ACHN (cell line): ENCODE data around the gene GMDS.

Experiments used
- DNase-seq: peaks from one replicate; pipeline ENCODE4 v3.0.0-alpha.2; 2015
- in situ Hi-C: cut with HindIII; loops from 2 replicates; pipeline ENCODE4 v1.10.0; 2017; ENCODE audit warnings: low sequenced_read_pairs, low pct_ligation_motif_present, low pct_unique_long_range_greater_than_20kb

Gene GMDS

DNA sequence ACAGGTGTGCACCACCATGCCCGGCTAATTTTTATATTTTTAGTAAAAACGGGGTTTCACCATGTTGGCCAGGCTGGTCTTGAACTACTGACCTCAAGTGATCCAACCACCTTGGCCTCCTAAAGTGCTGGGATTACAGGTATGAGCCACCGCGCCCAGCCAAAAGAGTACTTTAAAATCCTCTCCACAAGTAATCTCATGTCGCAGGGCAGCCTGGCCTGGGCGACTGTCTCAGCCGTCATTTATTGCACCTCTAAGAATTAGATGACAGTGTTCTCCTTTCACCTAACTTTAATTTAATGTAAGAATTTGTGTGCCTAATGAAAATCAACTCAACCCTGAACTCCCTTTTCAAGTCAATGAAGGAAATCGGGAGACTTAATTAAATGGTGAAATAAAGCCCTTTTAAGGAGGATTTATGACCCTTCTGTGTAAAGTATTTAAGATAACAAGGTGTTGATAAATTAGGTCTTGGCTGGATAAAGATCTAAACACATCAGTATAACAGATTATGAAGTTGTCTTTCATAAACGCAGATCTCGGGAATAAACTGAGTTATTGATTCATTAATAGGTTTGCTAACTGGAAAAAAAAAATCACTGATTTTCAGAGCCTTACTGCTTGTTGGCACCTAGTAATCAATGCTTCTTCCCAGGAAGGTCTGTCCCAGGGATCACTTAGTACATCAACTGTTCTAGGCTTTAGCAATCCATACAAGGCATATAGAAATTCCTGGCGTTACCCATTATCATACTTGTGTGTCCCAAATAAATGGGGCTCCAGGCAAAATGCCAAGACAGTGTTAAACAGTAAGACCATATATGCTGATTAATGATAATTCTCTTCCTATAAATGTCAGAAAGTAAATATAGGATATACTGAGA, 209.3 kb downstream of the GMDS start:
- in situ Hi-C loops, result no loop called here
- DNase-seq, result no peak

DNA sequence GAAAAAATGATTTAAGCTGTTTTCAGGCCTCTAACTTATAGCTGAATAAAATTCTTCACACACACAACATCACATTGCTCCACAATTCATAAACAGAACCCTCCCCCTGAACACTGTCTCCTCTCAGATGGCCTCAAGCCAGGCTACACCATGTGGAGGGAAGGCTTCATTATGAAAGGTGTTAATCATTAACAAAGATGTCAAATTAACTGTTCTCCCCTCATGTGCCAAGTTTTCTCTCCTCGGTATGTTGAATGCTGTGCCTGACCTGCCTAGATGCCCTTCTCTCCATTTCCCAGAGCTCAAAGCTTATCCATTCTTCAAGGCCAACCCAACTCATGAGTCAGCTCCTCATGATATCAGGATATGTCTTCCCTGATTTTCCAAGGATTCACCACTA, 210.4 kb downstream of the GMDS start:
- in situ Hi-C loops, result no loop called here
- no peak for DNase-seq

DNA sequence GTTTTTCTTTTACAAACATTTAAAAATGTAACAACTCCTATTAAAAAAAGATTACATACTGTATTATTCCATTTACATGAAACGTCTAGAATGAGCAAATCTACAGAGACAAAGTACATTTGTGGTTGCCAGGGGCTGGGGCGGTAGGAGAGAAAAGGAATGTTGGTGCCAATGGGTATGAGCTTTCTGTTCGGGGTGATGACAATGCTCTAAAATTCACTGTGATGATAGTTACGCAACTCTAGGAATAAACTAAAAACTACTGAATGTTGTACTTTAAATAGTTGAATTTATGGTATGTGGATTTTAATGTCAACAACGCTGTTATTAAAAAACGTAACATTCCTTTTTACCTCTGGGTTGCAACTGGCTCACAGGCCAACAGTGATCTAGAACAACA, 211.1 kb downstream of the GMDS start:
- DNase-seq, result no peak

DNA sequence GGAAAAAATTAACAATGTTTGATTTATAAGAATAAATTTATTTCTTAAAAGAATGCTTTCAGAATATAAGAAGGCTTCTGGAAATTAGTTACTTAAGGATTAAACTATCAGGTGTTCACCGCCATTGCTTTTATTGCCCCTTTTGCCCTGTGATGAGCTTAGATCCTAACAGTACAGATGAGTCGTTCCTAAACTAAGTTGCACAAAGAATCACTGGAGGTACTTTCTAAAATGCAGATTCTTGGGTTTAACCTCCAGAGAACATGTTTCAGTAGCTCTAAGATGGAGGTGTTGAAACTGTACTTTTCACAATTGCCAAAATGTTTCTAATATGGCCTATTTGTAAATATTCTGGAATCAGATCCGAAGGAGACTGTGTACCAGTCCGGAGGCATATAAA, 211.9 kb downstream of the GMDS start:
- no peak for DNase-seq
- in situ Hi-C loops, result no loop called here

More for the DNA sequence above, 211.1 kb downstream of the GMDS start:
- in situ Hi-C loops, result no loop called here

DNA sequence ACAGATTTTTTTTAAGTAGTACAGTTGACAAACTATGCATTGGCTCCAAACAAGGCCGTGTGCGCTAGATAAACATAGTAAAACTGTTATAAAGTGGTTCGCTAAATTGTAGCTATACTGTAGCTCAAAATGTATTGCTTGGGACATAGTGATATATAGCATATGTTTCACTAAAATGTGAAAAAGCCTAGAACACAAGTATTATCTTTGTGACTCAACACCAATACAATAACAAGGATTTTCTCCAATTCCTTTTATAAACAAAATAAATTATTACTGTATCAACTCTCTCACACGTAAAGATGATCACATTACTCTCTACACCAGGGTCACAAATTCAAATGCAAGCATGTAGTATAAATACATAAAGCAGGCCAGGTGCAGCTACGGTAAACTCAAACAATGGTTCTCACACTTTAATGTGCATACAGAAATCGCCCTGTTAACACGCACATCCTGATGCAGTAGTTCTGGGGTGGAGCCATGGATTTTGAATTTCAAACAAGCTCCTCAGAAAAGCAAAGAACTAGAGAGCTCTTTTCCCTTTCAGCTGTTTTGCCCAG, 214.6 kb downstream of the GMDS start:
- DNase-seq, result no peak
- in situ Hi-C loops, result no loop called here

DNA sequence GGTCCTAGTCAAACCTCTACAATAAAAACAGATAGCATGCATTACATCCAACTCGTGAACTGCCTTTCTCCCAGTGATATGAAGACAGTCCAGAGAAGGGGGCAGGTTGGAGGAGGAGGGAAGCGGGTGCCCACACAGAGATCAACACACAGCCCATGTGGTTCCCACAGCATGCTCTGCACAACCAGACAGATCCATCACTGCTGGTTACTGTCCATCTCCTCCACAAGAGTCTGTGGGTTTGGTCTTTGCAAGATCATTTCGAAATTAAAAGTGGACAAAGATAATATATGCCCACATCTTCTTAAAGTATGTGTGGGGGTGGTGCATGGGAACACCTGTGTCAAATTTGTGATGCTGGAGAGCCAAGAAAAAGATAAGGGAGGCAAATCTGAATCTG, 215.5 kb downstream of the GMDS start:
- in situ Hi-C loops, result no loop called here
- no peak for DNase-seq

DNA sequence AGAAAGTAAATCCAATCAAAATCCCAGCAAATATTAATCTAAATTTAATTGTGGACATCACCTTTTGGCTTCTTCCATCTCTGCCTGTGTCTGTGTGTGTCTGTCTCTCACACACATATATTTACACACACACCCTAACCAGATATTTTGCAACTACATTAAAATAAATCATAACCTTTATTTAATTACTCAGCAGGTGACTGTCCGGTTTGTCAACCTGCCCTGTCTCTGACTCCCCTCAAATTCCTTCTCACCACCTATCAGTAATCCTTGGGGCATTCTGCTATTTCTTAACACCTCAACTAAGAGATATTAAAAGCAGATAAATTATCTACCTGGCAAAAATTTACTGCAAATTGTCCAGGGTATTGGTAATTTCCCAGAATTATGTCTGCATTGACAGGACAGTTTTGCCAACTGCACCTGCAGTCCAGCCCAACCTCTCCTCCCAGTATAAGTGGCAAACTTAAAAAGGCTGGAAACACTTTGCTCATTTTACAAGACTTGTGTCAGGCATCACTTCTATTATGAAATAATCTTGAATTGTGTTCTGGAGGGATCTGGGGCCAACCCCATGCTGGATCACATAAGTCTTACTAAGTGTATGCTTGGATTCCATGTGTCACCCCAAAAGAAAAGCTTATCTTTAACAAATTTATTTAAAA, 216.1 kb downstream of the GMDS start:
- in situ Hi-C loops, result no loop called here
- no peak for DNase-seq

DNA sequence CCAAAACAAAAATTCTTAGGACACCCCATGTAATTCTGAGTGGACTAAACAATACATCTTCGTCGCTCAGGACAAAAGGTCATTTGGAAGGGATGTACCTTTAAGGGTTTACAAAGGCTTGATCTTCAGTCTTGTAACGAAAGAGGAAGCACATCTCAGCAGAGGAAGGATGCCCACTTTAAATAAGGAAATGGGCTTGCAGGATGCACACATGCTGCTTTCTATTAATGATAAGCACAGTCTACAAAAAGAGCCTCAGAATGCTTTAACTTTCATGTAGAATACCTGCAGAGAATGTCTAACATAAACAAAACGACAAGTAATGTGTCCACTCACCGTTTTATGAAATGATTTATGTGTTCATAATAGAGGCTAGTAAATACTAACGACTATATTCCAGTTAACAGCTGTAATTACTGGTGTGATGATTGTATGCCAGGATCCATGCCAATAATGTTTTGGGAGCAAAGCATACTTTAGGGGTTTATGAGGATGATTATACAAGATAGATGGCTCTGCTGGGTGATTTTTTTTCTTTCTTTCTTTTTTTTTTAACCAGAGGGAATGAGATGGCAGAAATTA, 216.9 kb downstream of the GMDS start:
- in situ Hi-C loops, result no loop called here
- no peak for DNase-seq

DNA sequence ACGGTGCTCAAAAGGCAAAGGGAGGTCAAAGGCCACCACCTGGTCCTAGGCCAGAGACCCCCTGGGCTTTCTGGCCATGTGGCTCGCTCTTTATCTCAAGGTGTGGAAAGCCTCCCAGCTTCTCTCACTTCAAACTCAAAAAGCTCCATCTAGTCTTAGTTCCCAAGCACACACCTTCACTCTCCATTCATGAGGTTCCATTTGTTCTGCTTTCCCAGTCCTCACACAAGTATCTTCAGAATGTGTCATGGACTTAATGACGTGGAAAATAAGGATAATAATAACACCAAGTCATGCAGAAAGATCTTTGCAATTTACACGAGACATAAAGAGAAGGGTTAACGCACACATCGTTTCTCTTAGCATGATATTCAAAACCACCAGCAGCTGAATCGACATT, 219.3 kb downstream of the GMDS start:
- in situ Hi-C loops, result no loop called here
- no peak for DNase-seq

DNA sequence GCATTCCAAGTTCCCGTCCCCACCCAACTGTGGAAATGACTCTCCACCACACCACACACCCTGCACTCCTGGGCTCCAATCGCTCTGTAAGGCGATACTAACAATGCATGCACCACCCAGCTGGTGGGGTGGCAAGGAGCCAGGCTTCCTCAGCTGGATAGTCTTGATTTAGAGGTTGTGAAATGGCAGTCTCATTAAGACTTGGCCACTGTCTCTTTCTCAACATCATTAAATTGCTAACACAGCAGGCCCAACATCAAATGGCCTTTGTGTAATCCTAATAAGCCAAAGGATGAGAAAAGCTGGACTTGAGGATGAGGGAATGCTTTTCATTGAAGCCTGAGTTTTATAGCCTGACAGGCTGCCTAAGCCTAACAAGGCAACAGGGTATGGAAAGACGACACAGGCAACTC, 223.7 kb downstream of the GMDS start:
- DNase-seq, result no peak
- in situ Hi-C loops, result no loop called here

DNA sequence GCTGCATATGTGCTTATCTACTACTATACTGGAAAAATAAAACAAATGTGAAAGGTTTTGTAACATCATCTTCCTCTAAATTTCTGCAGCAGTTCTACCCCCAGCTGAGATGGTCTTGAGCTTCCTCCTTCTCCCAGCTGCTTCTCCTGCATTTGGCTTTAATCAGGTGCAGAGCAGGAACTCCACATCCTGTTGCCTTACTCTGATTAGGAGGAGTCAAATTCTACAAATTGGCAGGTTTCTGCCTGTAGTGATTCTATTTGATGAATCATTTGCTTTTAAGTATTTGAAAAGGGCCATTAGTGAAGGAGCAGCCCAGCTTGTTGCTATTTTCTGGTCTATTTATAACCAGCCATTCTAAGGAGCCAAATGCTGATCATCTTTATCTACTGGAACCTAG, 224.5 kb downstream of the GMDS start:
- in situ Hi-C loops, result no loop called here
- DNase-seq, result no peak

DNA sequence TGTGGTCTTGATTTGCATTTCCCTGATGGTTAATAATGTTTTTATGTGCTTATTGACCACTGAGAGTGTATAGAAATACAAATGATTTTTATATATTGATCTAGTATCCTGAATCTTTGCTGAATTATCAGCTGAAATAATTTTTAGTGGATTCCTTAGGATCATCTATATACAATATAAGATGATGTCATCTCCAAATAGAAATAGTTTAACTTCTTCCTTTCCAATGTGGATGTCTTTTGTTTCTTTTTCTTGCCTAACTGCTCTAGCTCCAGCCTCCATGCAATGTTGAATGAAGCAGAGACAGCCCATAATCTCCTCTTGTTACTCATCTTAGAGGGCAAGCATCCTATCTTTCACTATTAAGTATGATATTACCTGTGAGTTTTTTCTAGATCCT, 226.4 kb downstream of the GMDS start:
- DNase-seq, result no peak
- in situ Hi-C loops, result no loop called here

DNA sequence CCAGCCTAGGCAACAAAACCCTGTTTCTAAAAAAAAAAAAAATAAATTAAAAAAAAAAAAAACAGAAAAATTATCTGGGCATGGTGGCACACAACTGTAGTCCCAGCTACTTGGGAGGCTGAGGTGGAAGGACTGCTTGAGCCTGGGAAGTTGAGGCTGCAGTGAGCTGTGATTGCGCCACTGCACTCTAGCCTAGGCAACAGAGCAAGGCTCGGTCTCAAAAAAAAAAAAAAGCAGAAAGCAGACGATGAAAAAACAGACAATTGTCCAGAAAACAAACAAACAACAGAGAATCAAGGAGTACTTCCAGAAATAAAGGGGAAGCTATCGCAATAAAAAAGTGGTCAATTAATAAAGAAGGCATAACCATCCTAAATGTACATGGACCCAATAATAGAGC, 229.4 kb downstream of the GMDS start:
- in situ Hi-C loops, result no loop called here
- no peak for DNase-seq

DNA sequence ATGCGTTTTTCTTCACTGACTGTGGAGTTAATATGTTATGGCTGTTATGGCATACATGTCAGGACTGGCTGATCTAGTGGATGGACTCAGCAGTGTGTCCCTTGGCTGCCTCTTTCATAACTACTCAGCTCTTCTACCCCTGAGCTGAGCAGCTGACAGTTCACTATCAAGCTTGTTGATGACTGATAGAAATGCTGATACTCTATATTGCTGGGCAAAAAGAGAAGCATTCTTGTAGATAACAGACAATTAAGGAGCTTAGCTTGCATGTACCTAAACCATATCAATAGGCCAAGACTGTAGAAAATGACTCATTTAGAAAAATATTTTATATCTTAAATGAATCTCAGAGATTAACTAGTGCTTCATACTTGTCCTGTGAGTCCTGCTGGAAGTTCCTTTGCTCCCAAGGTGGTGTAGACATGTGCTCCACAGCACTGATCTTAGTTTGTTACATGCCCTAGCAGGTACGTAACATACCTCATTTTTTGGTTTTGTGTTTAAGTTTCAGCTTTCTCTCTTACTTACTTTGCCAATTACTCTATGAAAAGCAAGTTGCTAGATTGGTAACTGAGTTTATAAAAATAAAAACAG, 236.9 kb downstream of the GMDS start:
- in situ Hi-C loops, result no loop called here
- no peak for DNase-seq

DNA sequence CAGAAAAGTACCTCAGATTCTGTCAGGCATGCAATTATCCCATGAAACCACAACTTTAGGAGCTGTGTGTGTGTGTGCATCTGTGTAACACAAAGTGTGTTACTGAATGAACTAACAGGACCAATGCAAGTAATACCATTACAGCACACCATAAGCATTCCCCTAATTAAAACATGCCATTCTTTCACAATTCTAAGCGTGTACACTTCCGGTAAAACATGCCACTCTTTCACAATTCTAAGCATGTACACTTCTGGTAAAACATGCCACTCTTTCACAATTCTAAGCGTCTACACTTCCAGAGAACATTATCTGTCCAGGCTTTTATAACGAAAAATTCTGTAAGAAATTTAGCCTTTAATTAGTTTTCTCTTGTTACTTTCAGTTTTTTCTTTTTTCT, 238.2 kb downstream of the GMDS start:
- DNase-seq, result no peak
- in situ Hi-C loops, result no loop called here

DNA sequence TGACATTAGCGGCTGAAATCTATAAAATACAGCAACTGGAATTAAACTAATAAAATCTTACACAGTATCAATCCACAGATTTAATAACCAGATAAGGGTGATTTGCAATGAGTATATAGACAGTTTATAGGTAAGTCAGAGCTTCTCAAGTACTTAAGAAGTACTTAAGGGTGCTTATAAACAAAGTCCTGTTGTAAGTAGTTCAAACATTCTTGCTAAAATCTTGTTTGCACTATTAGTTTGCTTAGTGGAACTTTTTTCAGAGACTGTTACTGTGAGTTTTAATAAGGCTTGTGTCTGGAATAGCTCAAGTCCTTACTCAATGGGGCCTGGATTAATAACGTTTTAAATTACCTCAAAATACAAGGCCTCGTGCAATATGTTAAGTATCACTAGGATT, 240.5 kb downstream of the GMDS start:
- in situ Hi-C loops, result no loop called here
- no peak for DNase-seq

DNA sequence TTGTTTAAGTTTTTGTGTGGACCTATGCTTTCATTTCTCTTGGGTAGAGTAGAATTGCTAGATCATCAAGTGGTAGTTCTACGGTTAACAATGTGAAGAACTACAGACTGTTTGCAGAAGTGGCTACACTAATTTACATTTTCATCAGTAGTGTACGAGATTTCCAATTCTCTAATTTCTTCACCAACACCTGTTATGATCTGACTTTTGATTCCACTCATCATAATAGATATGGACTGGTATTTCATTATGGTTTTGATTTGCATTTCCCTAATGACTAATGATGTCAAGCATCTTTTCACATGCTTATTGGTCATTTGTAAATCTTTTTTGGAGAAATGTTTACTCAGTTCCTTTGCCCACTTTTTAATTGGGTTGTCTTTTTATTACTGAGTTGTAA, 244.4 kb downstream of the GMDS start:
- DNase-seq, result no peak
- in situ Hi-C loops, result no loop called here

DNA sequence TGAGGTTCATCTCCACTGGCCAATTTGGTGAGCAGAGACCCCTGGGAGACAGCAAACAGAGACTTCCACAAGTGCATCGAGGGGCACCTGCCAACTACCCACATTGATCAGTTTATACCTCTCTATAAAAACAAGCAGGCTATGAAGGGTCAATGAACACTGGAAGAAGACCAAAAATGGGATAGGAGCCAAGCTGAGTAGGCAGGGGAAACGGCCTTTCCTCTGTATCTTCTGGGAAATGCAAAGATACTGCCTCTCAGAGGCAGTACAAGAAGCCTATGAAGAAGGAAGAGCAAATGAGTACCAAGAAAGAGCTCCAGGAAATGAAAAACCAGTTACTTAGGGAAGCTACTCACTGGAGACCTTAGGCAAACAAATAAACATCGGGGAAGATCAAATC, 247.7 kb downstream of the GMDS start:
- no peak for DNase-seq
- in situ Hi-C loops, result no loop called here

DNA sequence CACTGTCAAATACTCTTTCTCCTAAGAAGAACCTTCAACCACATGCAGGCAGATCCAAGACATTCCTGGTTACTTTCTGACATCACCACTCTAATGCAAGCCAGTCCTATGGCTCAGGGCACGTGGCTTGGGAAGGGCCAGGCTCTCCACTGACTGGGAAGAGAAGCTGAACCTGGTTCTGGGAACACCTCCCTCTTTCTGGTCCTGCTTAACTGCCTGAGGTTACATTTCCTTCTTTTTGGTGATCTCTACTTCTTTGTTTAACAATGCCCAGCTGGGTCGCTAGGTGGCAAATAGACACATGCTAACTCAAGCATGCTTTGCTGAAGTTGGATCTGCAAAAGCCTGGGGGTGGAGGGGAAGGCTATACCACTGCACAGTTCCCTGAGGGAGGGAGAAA, 249.8 kb downstream of the GMDS start:
- in situ Hi-C loops, result no loop called here
- no peak for DNase-seq
